WERI-Rb-1 (cell line): ENCODE measurements around the gene TMEM37.
A peak's percentile ranks its signal among the peaks of the same experiment; 100 is the strongest.

Source experiments
- DNase-seq: peaks from one replicate; pipeline ENCODE4 v3.0.0-alpha.2; 2020
- H3K27ac ChIP-seq: fragments of 250-450 bp; sonication (Bioruptor Pico); 2 replicates; pipeline ENCODE4 v1.5.1; 2020; ENCODE audit warnings: mild to moderate bottlenecking, moderate library complexity
- H3K27me3 ChIP-seq: fragments of 250-450 bp; sonication (Bioruptor Pico); 2 replicates; pipeline ENCODE4 v1.5.1; 2021; ENCODE audit warnings: mild to moderate bottlenecking, low read depth, moderate library complexity; ENCODE audit not compliant: insufficient read depth, severe bottlenecking
- H3K36me3 ChIP-seq: fragments of 250-450 bp; sonication (Bioruptor Pico); 2 replicates; pipeline ENCODE4 v1.5.1; 2020; ENCODE audit warnings: mild to moderate bottlenecking, moderate library complexity
- H3K4me3 ChIP-seq: 2 replicates; pipeline ENCODE4 v1.5.1; 2011; ENCODE audit warnings: low read depth, mild to moderate bottlenecking, control low read depth, low read length
- H3K9me3 ChIP-seq: fragments of 250-450 bp; sonication (Bioruptor Pico); 2 replicates; pipeline ENCODE4 v1.5.1; 2021; ENCODE audit warnings: mild to moderate bottlenecking, moderate library complexity; ENCODE audit not compliant: severe bottlenecking
- CTCF ChIP-seq: IDR thresholded peaks from 2 replicates; pipeline ENCODE4 v1.5.1; 2011; ENCODE audit warnings: low read depth, mild to moderate bottlenecking, control low read depth, inconsistent platforms, low read length

TMEM37 gene

GRCh38 chr2:119405151-119405550, 26.5 kb upstream of the TMEM37 start:
- Histone ChIP-seq H3K27me3 (no peaks in the 10 kb centered on the region), H3K27ac (no peak overlapping the region), H3K9me3 (no peaks in the 10 kb centered on the region), H3K36me3 (no peaks in the 10 kb centered on the region), H3K4me3 (no peak overlapping the region)
- TF ChIP-seq CTCF, result no peak
- no peak for DNase-seq

GRCh38 chr2:119407430-119408220, 24.0 kb upstream of the TMEM37 start:
- Histone ChIP-seq H3K27me3 (no peaks in the 10 kb centered on the region), H3K36me3 (no peaks in the 10 kb centered on the region), H3K4me3 (no peak overlapping the region), H3K9me3 (no peaks in the 10 kb centered on the region), H3K27ac (no peak overlapping the region)
- DNase-seq, result peak; percentile 56
- peak; percentile 75 for TF ChIP-seq CTCF

- no peak for DNase-seq
- no peak overlapping the region for H3K4me3 ChIP-seq
- TF ChIP-seq CTCF, result no peak
- no peak overlapping the region for H3K27ac ChIP-seq
- no peaks in the 10 kb centered on the region for H3K9me3 ChIP-seq
- H3K36me3 ChIP-seq, result no peaks in the 10 kb centered on the region
- H3K27me3 ChIP-seq, result no peaks in the 10 kb centered on the region
Observed at GRCh38 chr2:119408221-119408619, 23.4 kb upstream of the TMEM37 start.

GRCh38 chr2:119409506-119409905, 22.1 kb upstream of the TMEM37 start:
- Histone ChIP-seq H3K27me3 (no peaks in the 10 kb centered on the region), H3K4me3 (no peak overlapping the region), H3K36me3 (no peaks in the 10 kb centered on the region), H3K9me3 (no peaks in the 10 kb centered on the region), H3K27ac (no peak overlapping the region)
- TF ChIP-seq CTCF, result no peak
- DNase-seq, result no peak

- DNase-seq, result no peak
- H3K9me3 ChIP-seq, result no peaks in the 10 kb centered on the region
- H3K4me3 ChIP-seq, result no peak overlapping the region
- TF ChIP-seq CTCF, result no peak
- H3K27ac ChIP-seq, result no peak overlapping the region
- H3K36me3 ChIP-seq, result no peaks in the 10 kb centered on the region
- H3K27me3 ChIP-seq, result no peaks in the 10 kb centered on the region
Observed at GRCh38 chr2:119414894-119415293, 16.8 kb upstream of the TMEM37 start.

GRCh38 chr2:119415630-119416029, 16.0 kb upstream of the TMEM37 start:
- Histone ChIP-seq H3K9me3 (no peaks in the 10 kb centered on the region), H3K36me3 (no peaks in the 10 kb centered on the region), H3K27ac (no peak overlapping the region), H3K4me3 (no peak overlapping the region), H3K27me3 (no peaks in the 10 kb centered on the region)
- no peak for DNase-seq
- TF ChIP-seq CTCF, result no peak
